Measurements from ENCODE around the gene TUBGCP6.

Gene TUBGCP6

DNA sequence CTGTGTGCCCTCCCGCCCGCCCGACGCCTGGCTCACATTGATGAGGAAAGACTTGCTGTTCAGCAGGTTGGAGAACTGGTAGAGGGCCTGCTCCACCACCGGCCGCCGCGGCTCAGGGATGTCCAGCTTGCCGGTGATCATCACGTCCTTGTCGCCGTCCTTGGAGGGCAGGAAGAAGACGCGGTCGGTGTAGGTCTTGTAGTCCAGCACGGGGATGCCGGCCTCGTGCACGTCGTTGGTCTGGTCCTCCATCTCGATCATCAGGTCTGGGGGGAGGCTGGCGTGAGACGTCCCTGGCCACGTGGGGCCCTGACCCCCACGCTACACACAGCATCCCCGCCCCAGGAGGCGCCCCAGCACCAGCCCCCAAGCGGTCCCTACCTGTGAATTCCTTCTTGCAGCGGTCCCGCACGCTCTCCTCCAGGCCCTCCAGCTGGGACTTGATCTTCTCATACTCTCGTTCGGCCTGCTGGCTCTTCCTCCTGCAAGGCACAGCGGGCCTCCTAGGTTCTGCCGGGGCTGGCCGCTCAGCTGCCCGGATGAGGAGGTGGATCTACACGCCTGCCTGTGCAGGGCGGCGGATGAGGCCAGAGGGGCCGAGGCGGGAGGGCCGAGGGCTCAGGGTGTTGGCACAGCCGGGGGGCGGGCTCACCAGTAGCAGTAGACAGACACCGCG lies 36.0 kb upstream of the TUBGCP6 start:
- H3K4me2 ChIP-seq (ENCODE audit: insufficient read depth, low read length) = no peak overlapping the region
- H3K27ac ChIP-seq (ENCODE audit: low read length) = no peak overlapping the region
- H2AFZ ChIP-seq (ENCODE audit: low read depth, low read length) = no peak overlapping the region
- H3K4me3 ChIP-seq (ENCODE audit: low read depth in 1 of 2, low read length in 2 of 2) = no peak overlapping the region
- H3K9me3 ChIP-seq (ENCODE audit: insufficient read depth, low read length, severe bottlenecking) = no peaks in the 10 kb centered on the region
- H3K4me1 ChIP-seq (ENCODE audit: insufficient read depth, low read length) = no peaks in the 10 kb centered on the region
- H4K20me1 ChIP-seq (ENCODE audit: insufficient read depth, low read length) = no peaks in the 10 kb centered on the region
- ATAC-seq (ENCODE audit: insufficient read depth, low read depth) (no peak), DNase-seq (no peak)
- H3K9ac ChIP-seq (ENCODE audit: low read depth, low read length) = no peak overlapping the region
- no peaks in the 10 kb centered on the region for H3K36me3 ChIP-seq (ENCODE audit: insufficient read depth, low read length)
- no peaks in the 10 kb centered on the region for H3K79me2 ChIP-seq (ENCODE audit: insufficient read depth, low read length)
- no peaks in the 10 kb centered on the region for H3K27me3 ChIP-seq (ENCODE audit: insufficient read depth, low read length, poor library complexity)
- TF ChIP-seq EZH2 (IDR thresholded peaks at IDR 0.05; ENCODE audit: borderline replicate concordance, low read depth, low read length, severe bottlenecking) = no peak
- no peak for TF ChIP-seq CTCF (IDR thresholded peaks at IDR 0.05; ENCODE audit: borderline replicate concordance, extremely low read depth, low read length, poor library complexity, severe bottlenecking)

- no peak for ATAC-seq (ENCODE audit: insufficient read depth, low read depth)
- Histone ChIP-seq H3K4me3 (ENCODE audit: low read depth in 1 of 2, low read length in 2 of 2) (no peak overlapping the region), H3K27me3 (ENCODE audit: insufficient read depth, low read length, poor library complexity) (no peaks in the 10 kb centered on the region), H3K27ac (ENCODE audit: low read length) (no peak overlapping the region), H4K20me1 (ENCODE audit: insufficient read depth, low read length) (no peaks in the 10 kb centered on the region), H3K36me3 (ENCODE audit: insufficient read depth, low read length) (no peaks in the 10 kb centered on the region), H2AFZ (ENCODE audit: low read depth, low read length) (no peak overlapping the region), H3K9ac (ENCODE audit: low read depth, low read length) (no peak overlapping the region), H3K9me3 (ENCODE audit: insufficient read depth, low read length, severe bottlenecking) (no peaks in the 10 kb centered on the region), H3K4me2 (ENCODE audit: insufficient read depth, low read length) (no peak overlapping the region), H3K4me1 (ENCODE audit: insufficient read depth, low read length) (no peaks in the 10 kb centered on the region), H3K79me2 (ENCODE audit: insufficient read depth, low read length) (no peaks in the 10 kb centered on the region)
- DNase-seq = no peak
- no peak for TF ChIP-seq EZH2 (IDR thresholded peaks at IDR 0.05; ENCODE audit: borderline replicate concordance, low read depth, low read length, severe bottlenecking)
- no peak for TF ChIP-seq CTCF (IDR thresholded peaks at IDR 0.05; ENCODE audit: borderline replicate concordance, extremely low read depth, low read length, poor library complexity, severe bottlenecking)
Observed at GRCh38 chr22:50280022-50280707, 35.3 kb upstream of the TUBGCP6 start.

- TF ChIP-seq EZH2 (IDR thresholded peaks at IDR 0.05; ENCODE audit: borderline replicate concordance, low read depth, low read length, severe bottlenecking) = no peak
- TF ChIP-seq CTCF (IDR thresholded peaks at IDR 0.05; ENCODE audit: borderline replicate concordance, extremely low read depth, low read length, poor library complexity, severe bottlenecking) = no peak
- ATAC-seq (ENCODE audit: insufficient read depth, low read depth) (no peak), DNase-seq (no peak)
- Histone ChIP-seq H3K36me3 (ENCODE audit: insufficient read depth, low read length) (no peaks in the 10 kb centered on the region), H3K4me1 (ENCODE audit: insufficient read depth, low read length) (no peaks in the 10 kb centered on the region), H3K9ac (ENCODE audit: low read depth, low read length) (no peak overlapping the region), H3K27me3 (ENCODE audit: insufficient read depth, low read length, poor library complexity) (no peaks in the 10 kb centered on the region), H3K4me3 (ENCODE audit: low read depth in 1 of 2, low read length in 2 of 2) (no peak overlapping the region), H4K20me1 (ENCODE audit: insufficient read depth, low read length) (no peaks in the 10 kb centered on the region), H3K79me2 (ENCODE audit: insufficient read depth, low read length) (no peaks in the 10 kb centered on the region), H3K4me2 (ENCODE audit: insufficient read depth, low read length) (no peak overlapping the region), H2AFZ (ENCODE audit: low read depth, low read length) (no peak overlapping the region), H3K27ac (ENCODE audit: low read length) (no peak overlapping the region), H3K9me3 (ENCODE audit: insufficient read depth, low read length, severe bottlenecking) (no peaks in the 10 kb centered on the region)
Observed at GRCh38 chr22:50278956-50279619, 34.3 kb upstream of the TUBGCP6 start.
